Measurements from ENCODE around the gene CCDC120.
A peak's percentile ranks its signal among the peaks of the same experiment; 100 is the strongest.

Gene CCDC120

DNA sequence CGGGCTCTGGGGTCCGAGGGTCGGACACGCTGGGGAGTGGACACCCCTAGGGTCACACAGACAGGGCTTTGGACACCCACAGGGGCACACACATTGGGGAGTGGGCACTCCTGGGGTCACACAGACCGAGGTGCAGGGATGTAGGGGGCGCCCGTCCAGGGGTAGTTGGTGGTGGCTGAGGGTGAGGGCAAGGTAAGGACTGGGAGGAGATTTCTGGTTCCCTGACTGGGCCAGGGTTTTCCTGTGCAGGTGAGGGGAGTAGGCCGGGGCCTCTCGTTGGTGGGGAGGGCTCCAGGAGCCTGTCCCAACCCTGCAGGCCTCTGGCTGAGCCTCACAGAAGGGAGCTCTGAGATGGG, 42.8 kb downstream of the CCDC120 start:
- peak overlapping the region; percentile 65 for H3K4me3 ChIP-seq (ENCODE audit: low read depth, low read length)
- TF ChIP-seq, protein P1, sequence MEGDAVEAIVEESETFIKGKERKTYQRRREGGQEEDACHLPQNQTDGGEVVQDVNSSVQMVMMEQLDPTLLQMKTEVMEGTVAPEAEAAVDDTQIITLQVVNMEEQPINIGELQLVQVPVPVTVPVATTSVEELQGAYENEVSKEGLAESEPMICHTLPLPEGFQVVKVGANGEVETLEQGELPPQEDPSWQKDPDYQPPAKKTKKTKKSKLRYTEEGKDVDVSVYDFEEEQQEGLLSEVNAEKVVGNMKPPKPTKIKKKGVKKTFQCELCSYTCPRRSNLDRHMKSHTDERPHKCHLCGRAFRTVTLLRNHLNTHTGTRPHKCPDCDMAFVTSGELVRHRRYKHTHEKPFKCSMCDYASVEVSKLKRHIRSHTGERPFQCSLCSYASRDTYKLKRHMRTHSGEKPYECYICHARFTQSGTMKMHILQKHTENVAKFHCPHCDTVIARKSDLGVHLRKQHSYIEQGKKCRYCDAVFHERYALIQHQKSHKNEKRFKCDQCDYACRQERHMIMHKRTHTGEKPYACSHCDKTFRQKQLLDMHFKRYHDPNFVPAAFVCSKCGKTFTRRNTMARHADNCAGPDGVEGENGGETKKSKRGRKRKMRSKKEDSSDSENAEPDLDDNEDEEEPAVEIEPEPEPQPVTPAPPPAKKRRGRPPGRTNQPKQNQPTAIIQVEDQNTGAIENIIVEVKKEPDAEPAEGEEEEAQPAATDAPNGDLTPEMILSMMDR (IDR thresholded peaks at IDR 0.05; ENCODE audit: control insufficient read depth, extremely low read depth, insufficient read depth), result no peak
- no peak for DNase-seq (ENCODE audit: low read depth)

DNA sequence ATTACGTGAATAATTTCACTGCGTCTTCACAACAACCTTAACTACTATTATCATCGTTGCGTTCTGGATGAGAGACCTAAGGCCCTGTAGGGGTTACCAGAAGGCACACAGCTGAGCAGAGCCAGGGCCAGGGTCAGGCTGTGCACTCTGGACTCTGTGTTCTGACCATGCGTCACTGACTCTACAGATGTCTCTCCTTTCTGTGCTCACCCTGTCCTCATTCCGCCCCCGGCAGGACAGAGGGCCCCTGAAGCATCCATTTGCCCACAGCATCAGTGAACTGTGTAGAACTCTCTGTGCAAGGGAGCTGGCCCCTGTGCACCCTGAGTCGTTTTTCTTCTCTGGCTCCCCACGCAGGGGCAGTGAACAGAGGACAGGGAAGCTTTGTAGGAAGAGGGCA, 43.4 kb downstream of the CCDC120 start:
- no peak overlapping the region for H3K4me3 ChIP-seq (ENCODE audit: low read depth, low read length)
- DNase-seq (ENCODE audit: low read depth), result no peak
- TF ChIP-seq, protein P1 (IDR thresholded peaks at IDR 0.05; ENCODE audit: control insufficient read depth, extremely low read depth, insufficient read depth), result no peak

DNA sequence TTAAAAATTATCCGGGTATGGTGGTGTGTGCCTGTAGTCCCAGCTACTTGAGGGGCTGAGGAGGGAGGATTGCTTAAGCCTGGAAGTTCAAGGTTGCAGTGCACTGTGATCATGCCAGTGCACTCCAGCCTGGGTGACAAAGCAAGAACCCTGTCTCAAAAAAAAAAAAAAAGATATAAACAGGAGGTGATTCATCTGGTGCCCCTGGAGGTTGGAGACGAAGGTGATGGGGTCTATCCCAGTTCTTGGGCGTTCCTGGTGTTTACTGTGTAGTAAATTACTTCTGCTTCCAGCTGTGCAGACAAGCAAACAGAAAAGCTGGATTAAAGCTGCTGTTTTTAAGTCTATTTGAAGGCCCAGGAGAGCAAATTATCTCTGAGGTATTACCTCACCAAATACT, 44.8 kb downstream of the CCDC120 start:
- no peak for DNase-seq (ENCODE audit: low read depth)
- no peak overlapping the region for H3K4me3 ChIP-seq (ENCODE audit: low read depth, low read length)
- TF ChIP-seq, protein P1 (IDR thresholded peaks at IDR 0.05; ENCODE audit: control insufficient read depth, extremely low read depth, insufficient read depth), result no peak

DNA sequence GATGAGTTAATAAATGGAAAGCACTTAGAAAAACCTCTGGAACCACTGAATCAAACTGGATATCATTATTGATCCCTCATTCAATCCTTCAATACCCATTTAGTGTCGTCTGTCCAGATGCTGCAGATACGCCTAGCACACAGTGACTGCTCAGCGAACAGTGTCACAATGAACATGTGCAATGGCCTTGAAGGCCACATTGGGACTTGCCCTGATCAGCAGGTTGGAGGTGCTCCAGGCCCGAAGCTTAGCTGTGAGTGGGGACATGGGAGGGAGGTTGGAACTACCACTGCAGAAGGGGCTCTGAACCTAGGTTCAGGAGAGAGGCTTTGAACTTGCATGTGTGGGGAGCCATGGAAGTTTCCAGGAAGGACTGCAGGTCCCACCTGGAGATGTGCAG, 47.5 kb downstream of the CCDC120 start:
- TF ChIP-seq, protein P1 (IDR thresholded peaks at IDR 0.05; ENCODE audit: control insufficient read depth, extremely low read depth, insufficient read depth), result no peak
- DNase-seq (ENCODE audit: low read depth), result no peak
- no peak overlapping the region for H3K4me3 ChIP-seq (ENCODE audit: low read depth, low read length)

DNA sequence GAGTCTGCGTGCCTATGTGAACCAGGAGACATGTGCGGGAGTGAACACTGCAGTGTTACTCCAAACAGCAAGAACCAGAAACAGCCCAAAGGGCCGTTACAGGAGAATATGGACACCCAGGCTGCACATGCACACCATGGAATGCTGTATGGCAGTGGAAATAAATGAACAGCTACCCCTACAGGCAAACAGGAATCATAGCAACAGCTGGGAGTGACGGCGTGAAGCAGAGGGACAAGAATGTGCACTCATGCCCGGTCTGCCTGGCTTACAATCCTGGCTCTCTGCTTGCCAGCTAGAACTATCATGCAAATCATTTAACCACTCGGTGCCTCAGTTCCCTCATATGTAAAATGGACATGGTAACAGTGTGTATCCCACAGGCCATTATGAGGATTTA, 48.1 kb downstream of the CCDC120 start:
- no peak overlapping the region for H3K4me3 ChIP-seq (ENCODE audit: low read depth, low read length)
- no peak for DNase-seq (ENCODE audit: low read depth)
- TF ChIP-seq, protein P1 (IDR thresholded peaks at IDR 0.05; ENCODE audit: control insufficient read depth, extremely low read depth, insufficient read depth), result peak; percentile 30

DNA sequence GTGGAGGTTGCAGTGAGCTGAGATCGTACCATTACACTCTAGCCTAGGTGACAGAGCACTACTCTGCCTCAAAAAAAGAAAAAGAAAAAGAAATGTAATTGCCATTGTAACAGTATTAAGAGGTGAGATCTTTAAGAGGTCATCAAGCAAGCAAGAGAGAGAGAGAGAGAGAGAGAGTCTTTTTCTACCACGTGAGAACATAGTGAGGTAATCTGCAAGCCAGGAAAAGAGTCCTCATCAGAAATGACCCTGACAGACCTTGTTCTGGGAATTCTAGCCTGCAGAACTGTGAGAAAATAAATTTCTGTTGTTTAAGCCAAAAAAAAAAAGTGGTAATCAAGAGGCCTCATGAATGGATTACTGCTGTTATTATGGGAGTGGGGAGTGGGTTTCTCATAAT, 49.8 kb downstream of the CCDC120 start:
- no peak for DNase-seq (ENCODE audit: low read depth)
- TF ChIP-seq, protein P1 (IDR thresholded peaks at IDR 0.05; ENCODE audit: control insufficient read depth, extremely low read depth, insufficient read depth), result no peak
- H3K4me3 ChIP-seq (ENCODE audit: low read depth, low read length), result no peak overlapping the region

DNA sequence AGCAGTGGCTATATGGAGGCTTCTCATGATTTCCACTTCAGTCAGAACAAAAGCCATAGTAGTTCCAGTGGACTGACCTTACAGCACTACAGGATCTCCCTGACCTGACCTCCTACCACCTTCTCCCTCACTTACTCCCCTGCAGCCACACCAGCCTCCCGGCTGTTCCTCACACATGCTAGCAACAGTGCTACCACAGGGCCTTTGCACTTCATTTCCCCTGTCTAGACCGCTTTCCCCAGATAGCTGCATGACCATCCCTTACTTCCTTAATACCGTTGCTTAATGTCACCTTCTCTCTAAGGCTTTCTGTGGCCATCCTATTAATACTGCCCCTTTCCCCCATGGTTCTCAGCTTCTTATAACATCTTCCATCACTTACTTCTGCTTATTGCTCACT, 51.6 kb downstream of the CCDC120 start:
- H3K4me3 ChIP-seq (ENCODE audit: low read depth, low read length), result no peak overlapping the region
- TF ChIP-seq, protein P1 (IDR thresholded peaks at IDR 0.05; ENCODE audit: control insufficient read depth, extremely low read depth, insufficient read depth), result no peak
- no peak for DNase-seq (ENCODE audit: low read depth)
